ENCODE data around the gene CIPC.

Gene CIPC

GRCh38 chr14:77071938-77072388 lies 26.1 kb upstream of the CIPC start:
- no peak for DNase-seq

DNA sequence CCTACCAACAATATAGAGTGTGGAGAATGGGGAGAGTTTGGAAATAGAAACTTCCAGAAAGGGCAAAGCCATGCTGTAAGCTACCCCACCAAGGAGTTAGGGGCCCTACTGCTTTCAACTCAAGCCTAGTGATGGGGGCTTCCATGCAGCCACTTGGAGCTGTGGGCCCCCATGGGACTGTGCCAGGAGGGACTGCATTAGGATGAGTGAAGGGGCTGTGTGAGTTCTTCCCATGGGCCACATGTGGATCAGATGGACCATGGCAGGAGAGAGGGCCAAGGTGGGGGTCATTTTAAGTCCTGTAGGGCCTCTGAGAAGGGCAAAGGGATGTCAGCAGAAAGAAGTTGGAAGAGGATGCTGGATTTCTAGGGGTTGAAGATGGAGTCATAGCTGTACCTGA lies 23.1 kb upstream of the CIPC start:
- DNase-seq = no peak

DNA sequence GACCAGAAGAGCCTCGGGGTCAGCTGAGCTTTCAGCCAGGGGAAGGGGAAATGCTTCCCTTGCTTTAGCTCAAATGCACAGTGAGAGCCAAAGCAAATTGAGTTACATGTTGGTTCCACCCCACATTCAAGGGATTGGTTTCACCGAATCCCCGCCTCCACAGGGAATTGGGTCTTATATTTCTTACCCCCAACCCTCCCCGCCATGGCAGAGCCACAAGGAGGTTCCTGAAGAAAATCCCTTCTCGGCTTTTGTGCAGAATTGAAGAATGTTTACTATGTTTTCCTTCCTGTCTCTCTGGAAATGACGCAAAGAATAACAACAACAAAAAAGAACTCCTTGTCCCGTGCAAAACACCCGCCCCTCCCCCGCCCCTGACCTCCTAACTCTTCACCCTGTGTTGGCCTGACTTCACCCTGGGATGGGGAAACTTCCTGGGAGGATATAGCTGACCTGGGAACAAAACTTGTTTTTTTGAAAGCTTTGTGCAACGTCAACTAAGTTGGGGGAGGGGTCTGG lies 21.9 kb upstream of the CIPC start:
- no peak for DNase-seq

- DNase-seq = no peak
Observed at GRCh38 chr14:77077040-77077439, 21.0 kb upstream of the CIPC start.

DNA sequence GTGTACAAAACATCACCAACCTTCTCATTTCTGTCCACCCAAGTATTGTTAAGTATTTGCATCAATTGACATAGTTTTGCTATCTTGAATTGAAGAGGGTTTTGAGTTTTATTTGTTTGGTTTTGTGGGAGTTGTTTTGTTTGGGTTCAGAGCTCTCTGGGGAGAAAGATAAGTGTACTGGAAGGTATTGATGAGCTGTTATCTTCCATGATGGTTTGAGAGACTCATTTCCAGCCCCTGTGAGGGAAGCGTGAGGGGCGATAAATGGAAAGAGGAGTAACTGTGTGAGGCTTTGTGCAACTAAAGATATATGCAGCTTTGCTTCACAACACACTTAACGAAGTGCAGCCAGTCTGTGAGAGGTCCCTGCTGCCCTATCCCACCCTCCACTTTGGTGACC lies 15.7 kb upstream of the CIPC start:
- no peak for DNase-seq

GRCh38 chr14:77083082-77083481 lies 15.0 kb upstream of the CIPC start:
- DNase-seq = no peak

DNA sequence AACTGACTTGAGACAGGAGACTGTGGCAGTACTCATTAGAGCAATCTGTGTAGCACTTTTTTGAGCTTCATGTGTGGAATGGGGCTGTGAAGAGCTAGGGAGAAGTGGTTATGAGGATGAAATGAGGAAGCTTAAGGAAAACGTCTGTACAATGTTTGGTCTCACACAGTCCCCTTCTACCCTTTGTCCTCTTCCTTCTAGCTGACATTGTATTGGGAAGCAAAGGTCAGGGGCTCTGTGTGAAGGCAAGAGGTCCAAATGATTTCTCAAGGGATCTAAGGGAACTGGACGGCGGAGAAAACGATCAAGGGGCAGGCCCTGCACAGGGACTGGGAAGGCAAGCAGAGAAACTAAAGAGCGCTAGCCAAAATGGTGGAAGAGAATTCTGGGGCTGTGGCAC lies 13.1 kb upstream of the CIPC start:
- no peak for DNase-seq

GRCh38 chr14:77085538-77085937 lies 12.5 kb upstream of the CIPC start:
- DNase-seq = no peak

GRCh38 chr14:77086017-77086727 lies 11.9 kb upstream of the CIPC start:
- DNase-seq = no peak

- no peak for DNase-seq
Observed at GRCh38 chr14:77086951-77087350, 11.1 kb upstream of the CIPC start.

- DNase-seq = no peak
Observed at GRCh38 chr14:77087631-77088030, 10.4 kb upstream of the CIPC start.

- DNase-seq = no peak
Observed at GRCh38 chr14:77088219-77088618, 9.8 kb upstream of the CIPC start.

GRCh38 chr14:77088645-77089044 lies 9.4 kb upstream of the CIPC start:
- no peak for DNase-seq

- no peak for DNase-seq
Observed at GRCh38 chr14:77091518-77091917, 6.5 kb upstream of the CIPC start.

DNA sequence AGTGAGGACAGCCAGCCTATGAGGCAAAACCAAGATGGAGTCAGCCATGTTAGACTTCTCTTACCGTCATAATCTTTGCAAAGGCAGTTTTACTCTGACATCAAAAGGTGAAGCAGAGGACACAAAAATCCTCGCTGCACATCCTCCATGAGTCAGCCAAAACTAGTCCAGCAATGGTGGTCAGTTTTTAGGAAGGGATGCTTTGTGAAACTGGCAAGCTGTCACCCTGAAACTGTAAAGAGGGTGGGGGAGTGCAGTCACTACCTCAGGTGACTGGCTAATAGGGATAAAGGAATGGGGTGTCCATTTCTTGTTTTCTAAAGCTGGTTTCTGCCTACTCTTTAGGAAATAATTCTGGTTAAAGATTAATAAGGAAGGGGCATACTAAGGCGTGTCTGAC lies 5.4 kb upstream of the CIPC start:
- DNase-seq = no peak

GRCh38 chr14:77094672-77095284 lies 3.3 kb upstream of the CIPC start:
- peak; percentile 10 to 67 (median 46) for DNase-seq

DNA sequence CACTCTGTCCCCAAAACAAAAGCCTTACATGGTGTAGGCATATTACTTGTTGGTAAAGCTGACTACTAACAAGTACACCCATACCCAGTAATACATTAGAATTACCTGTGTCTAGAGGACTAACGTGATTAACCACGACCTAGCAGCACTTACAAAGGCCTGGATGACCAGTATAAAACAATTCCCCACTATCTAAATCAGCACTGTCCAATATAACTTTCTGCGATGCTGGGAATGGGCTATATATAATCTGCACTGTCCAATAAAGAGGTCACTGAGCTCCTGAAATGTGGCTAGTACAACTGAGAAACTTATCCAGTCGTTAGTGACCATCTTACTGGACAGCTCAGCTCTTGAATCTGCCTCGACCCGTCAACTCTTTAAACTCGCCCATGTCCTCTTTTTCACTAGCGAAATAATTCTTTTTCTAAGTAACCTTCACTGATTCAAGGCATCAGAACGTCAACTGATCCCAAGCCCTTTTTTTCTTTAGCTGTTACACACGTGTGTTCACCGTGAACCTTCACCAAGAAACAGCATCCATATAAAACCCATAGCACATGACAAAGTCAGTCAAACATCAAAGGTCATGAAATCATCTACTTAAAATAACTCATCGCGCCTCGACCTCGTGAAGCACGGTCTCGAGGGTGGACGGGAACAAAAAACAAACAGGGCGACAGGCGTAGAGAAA lies 905 bp upstream of the CIPC start:
- no peak for DNase-seq

DNA sequence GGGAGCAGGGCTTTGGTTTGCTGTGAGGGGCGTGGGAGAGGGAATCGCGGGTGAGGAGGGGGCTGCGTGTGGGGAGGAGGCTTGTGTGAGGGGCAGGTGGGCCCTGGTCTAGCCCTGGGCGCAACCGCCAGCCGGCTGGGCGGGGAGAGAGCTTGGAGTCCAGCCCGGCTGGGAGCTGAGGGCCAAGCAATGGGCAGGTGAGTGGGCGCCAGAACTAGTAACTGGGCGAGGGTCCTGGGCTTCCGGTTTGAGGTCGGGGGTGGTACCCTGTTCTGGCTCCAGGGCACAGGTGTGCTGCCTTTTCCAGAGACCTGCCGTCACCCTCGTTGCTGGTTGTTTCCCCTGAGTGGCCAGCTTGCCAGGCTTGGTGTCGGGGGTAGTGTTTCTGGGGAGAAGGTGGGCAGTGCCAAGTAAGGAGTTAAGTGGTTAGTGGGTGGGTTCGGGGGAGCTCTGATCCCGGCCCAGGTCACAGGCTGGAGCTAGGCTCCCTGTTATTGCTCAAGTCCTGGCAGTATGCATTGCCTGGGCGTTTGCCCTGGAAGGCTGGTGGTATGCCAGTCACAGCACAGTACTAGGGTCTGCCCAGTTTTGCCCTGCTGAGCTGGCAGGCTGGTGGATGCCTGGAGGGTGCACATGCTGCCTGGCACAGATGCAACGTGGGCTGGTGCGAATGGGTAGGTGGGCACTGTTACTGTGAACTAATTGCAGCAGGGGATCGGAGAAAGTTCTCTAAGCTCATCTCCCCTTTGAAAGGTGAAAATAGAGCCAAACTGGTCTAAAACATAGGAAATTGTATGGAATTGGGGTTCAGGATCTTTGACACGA lies 683 bp downstream of the CIPC start:
- DNase-seq = peak in 2 of 4 experiments; percentile 12 to 21

- no peak for DNase-seq
Observed at GRCh38 chr14:77099425-77100167, 1.5 kb downstream of the CIPC start.

GRCh38 chr14:77100961-77101360 lies 2.9 kb downstream of the CIPC start:
- no peak for DNase-seq

GRCh38 chr14:77102154-77102553 lies 4.1 kb downstream of the CIPC start:
- DNase-seq = no peak

- no peak for DNase-seq
Observed at GRCh38 chr14:77103475-77103874, 5.4 kb downstream of the CIPC start.
